Naive B cell (primary cell): ENCODE data around the gene THSD1. TPM values are rescaled to one million over a fixed set of nuclear protein-coding genes. Genes with fewer than 3 reads are reported as not detected.
"Not testable (repeated sequence)": the region's sequence is repeated elsewhere in the genome, so short reads cannot be mapped to it uniquely, and the experiment has no call there.

Experiments
- ATAC-seq, 2 donors: fragments of 150-1000 bp; cut with Tn5 transposase; 2 replicates each; pipeline ENCODE4 v1.10.0; 2021; ENCODE audit warnings: low read depth in 2 of 2, mild to moderate bottlenecking in 2 of 2, moderate library complexity in 2 of 2
- DNase-seq: peaks from one replicate; pipeline ENCODE4 v3.0.0; 2022
- H3K27ac Mint-ChIP-seq, 6 donors: one replicate each; pipeline ENCODE4 v1.8.0; 2020 to 2022; ENCODE audit warnings: mild to moderate bottlenecking in 6 of 6, mixed read lengths in 6 of 6, moderate library complexity in 5 of 6, inconsistent platforms in 2 of 6
- H3K27me3 Mint-ChIP-seq, 3 donors: one replicate each; pipeline ENCODE4 v1.8.0; 2021 to 2022; ENCODE audit warnings: mixed read lengths in 3 of 3, mild to moderate bottlenecking in 1 of 3
- H3K36me3 Mint-ChIP-seq, 2 donors: one replicate each; pipeline ENCODE4 v1.8.0; 2020 to 2022; ENCODE audit warnings: mixed read lengths in 2 of 2, inconsistent platforms in 1 of 2, mild to moderate bottlenecking in 1 of 2
- H3K4me1 Mint-ChIP-seq, 3 donors: one replicate each; pipeline ENCODE4 v1.8.0; 2020 to 2022; ENCODE audit warnings: mixed read lengths in 3 of 3, inconsistent platforms in 1 of 3, mild to moderate bottlenecking in 1 of 3, moderate library complexity in 1 of 3
- H3K4me3 Mint-ChIP-seq, 8 donors: one replicate each; pipeline ENCODE4 v1.8.0; 2020 to 2022; ENCODE audit warnings: mild to moderate bottlenecking in 8 of 8, mixed read lengths in 8 of 8, moderate library complexity in 8 of 8, inconsistent platforms in 2 of 8
- H3K9me3 Mint-ChIP-seq, 7 donors: one replicate each; pipeline ENCODE4 v1.8.0; 2020 to 2022; ENCODE audit warnings: mixed read lengths in 7 of 7, mild to moderate bottlenecking in 5 of 7, inconsistent platforms in 2 of 7, moderate library complexity in 1 of 7
- polyA plus RNA-seq, 6 donors: library from polyadenylated mRNA; unstranded; fragments of 300-500 nt; fragmentation: Illumina TruSeq; gene quantifications; one replicate each; pipeline ENCODE4 v1.2.3, GENCODE V29; 2021; ENCODE audit warnings: low read depth in 6 of 6

The THSD1 gene
- polyA plus RNA-seq, 6 donors from 2014 or later: 0.27 TPM; not detected in 5

- H3K9me3 Mint-ChIP-seq, ATAC-seq, DNase-seq, H3K36me3 Mint-ChIP-seq, H3K27ac Mint-ChIP-seq, H3K4me3 Mint-ChIP-seq, H3K4me1 Mint-ChIP-seq: not testable (repeated sequence)
- H3K27me3 Mint-ChIP-seq: peaks cover 0 to 15% (median 5%) of the 10 kb centered on the region in 3 donors
Measured at GRCh38 chr13:52334107-52334506, 71.9 kb downstream of the THSD1 start.

GRCh38 chr13:52331844-52332243 is 74.1 kb downstream of the THSD1 start:
- H3K4me1 Mint-ChIP-seq, H3K27me3 Mint-ChIP-seq, DNase-seq, H3K9me3 Mint-ChIP-seq, H3K36me3 Mint-ChIP-seq, H3K4me3 Mint-ChIP-seq, ATAC-seq, H3K27ac Mint-ChIP-seq: not testable (repeated sequence)

Other genes with a start within 250 kb of the THSD1 start
- 1 to 10 TPM; 2.5 to 5.7 (median 3.8) TPM for gene NEK3, start 246.6 kb downstream of the THSD1 start, polyA plus RNA-seq
- 10 to 100 TPM; 34.3 to 50.4 (median 44.1) TPM for gene VPS36, start 44.5 kb upstream of the THSD1 start, polyA plus RNA-seq
- 10 to 100 TPM; 16.5 to 32.3 (median 25.2) TPM for gene CKAP2, start 49.3 kb upstream of the THSD1 start, polyA plus RNA-seq
- gene HNRNPA1L2, start 236.3 kb upstream of the THSD1 start, polyA plus RNA-seq: 10 to 100 TPM in 1 of 6 donors, 1 to 10 TPM in 5; 1.8 to 11.8 (median 7.7) TPM
- gene SUGT1, start 246.7 kb upstream of the THSD1 start, polyA plus RNA-seq: 10 to 100 TPM; 39.0 to 51.3 (median 46.0) TPM